Fibroblast of the conjunctiva (primary cell): Measurements from ENCODE around the gene SCAMP5.

ENCODE experiments used
- DNase-seq: peaks from one replicate; pipeline ENCODE4 v3.0.0-alpha.2; 2010; ENCODE audit warnings: low read depth

SCAMP5 gene

GRCh38 chr15:75048394-75048793, 53.0 kb downstream of the SCAMP5 start:
- DNase-seq: no peak

- no peak for DNase-seq
Observed at GRCh38 chr15:75049392-75049791, 54.0 kb downstream of the SCAMP5 start.

GRCh38 chr15:75050283-75050682, 54.9 kb downstream of the SCAMP5 start:
- no peak for DNase-seq

DNA sequence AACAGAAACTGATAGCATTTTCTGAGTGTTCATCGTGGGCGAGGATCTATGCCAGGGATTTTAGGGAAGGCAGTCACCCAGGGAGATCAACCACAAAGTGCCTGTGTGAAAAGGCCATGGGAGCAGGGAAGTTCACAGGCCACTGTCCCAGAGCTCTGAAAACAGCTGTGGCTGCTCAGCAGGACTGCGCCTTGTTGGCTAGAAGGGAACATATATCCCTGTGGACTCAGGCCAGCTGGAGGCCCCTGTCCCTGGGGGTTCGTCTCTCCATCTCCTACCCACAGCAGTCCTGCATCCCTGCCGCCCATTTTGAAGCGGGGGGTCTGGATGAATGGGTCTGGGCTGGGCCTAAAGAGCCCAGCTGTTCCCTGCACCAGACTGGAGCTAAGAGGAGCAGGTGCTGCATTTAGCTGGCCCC, 55.8 kb downstream of the SCAMP5 start:
- no peak for DNase-seq

GRCh38 chr15:75051711-75052110, 56.3 kb downstream of the SCAMP5 start:
- DNase-seq: no peak

DNA sequence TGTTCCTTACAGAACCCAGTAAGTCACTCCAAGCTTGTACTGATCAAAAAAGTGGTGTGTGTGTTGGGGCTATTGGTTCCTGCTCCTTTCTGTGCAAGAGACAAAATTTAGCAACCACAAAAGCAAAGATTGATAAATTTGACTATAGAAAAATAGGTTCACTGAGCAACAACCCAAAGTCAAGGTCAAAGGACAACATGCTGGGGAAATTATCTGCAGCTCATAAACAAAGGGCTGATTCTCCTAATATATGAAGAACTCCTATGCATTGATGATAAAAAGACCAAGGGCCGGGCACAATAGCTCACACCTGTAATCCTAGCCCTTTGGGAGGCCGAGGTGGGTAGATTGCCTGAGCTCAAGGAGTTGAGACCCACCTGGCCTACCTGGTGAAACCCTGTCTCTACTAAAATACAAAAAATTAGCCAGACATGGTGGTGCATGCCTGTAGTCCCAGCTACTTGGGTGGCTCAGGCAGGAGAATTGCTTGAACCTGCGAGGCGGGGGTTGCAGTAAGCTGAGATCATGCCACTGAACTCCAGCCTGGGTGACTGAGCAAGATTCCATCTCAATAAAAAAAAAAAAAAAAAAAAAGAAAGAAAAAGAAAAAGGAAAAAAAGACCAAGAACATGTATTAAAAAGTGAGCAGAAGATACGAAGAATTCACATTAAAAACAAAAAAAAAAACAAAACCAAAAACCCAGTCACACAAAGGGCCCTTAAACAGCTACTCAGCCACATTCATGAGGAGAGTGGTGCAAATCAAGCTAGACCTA, 57.8 kb downstream of the SCAMP5 start:
- DNase-seq: no peak

- DNase-seq: no peak
Observed at GRCh38 chr15:75053748-75054125, 58.4 kb downstream of the SCAMP5 start.

DNA sequence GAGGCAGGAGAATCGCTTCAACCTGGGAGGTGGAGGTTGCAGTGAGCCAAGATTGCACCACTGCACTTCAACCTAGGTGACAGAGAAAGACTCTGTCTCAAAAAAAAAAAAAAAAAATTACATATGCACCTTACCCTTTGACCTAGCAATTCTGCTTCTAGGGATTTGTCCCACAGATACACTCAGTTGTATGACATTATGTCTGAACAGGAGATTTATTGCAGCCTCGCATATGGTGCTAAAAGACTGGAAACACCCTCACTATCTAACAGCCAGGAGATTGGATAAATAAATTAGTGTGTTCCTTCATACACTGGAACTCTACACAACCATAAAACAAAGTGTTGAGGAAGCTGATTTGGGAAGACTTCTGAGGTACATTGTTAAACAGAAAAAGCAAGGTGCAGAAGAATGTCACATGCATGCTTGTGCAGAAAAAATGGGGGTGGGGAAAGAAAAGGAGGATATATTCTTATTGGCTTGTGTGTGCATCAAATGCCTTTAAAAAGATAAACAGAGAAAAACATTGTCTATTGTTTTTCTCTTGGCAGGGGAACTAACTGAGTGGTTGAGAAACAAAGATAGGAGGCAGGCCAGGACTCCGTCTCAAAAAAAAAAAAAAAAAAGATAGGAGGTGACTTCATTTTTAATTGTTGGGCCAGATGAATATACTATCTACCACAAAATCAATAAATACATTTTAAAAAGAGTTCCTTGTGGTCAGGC, 59.0 kb downstream of the SCAMP5 start:
- DNase-seq: no peak

DNA sequence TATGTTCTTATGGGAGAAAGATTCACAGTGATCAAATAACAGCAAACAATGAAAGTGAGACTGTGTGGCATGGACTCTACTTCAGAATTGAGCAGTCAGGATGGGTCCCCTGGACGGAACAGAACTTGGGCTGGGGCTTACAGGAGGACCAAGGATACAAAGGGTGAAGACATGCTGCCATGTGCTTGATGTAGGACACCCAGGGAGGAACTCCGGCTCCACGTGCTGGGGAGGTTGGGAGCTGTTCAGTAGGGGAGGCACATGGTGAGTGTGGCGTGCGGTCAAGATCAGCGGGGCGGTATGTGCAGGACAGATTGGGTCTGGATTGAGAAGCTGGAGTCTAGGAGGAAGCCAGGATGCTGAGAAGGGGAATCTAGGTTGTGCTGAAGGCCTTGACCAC, 60.7 kb downstream of the SCAMP5 start:
- DNase-seq: no peak

DNA sequence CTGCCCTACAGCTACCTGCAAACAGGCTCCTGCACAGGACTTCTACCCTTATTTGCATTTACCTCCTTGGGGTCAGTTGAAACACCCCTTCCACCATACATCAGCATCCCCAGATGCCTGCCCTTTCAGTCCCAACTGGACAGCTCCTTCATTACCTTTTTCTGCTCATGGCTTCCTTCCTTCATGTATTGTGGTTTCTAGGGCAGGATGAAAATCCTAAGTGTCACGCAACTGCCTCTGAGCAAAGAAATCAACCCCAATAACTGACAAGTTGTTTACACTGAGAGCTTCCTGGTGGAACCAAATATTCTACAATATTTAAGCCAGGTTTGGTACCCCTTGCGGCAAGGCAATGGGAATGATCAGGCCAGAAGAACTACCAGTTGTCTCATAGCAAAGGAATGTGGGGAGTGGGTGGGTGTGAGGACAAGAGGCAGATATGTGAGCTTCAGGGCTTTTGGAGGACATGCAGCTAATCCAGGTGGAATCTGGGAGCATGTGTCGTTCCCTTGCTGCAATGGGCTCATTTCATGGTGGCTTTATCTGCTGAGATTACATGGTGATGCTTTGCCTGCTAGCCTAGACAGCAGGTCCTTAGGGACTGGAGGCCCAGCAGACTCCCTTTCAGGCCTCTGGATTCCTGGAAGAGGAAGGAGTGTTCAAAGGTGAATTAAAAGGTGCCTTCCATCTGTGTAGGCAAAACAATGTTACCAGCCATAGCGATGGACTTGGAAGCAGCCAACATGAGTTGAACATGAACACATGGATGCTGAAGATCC, 63.0 kb downstream of the SCAMP5 start:
- DNase-seq: no peak

GRCh38 chr15:75059607-75060006, 64.2 kb downstream of the SCAMP5 start:
- no peak for DNase-seq

GRCh38 chr15:75061272-75061671, 65.9 kb downstream of the SCAMP5 start:
- DNase-seq: no peak

GRCh38 chr15:75062706-75063105, 67.3 kb downstream of the SCAMP5 start:
- no peak for DNase-seq

GRCh38 chr15:75063338-75063737, 68.0 kb downstream of the SCAMP5 start:
- DNase-seq: no peak

DNA sequence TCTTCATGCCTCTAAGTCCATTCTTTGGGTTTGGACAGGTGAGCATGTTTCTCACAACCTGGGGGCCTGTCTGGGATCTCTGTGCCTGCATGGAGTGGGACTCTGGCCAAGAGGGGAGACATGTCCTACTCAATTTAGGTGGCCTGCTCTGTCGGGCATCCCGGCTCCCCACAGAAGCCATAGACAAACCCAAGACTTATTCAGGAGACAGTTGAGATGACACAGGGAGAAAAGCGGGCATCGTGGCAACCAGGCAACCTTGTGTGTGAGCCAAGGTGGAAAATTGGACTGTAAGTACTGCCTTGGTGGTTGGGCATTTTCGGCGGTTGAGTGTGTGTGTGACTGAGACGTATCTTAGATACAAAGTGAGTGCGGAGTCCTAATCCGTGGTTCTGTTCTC, 68.5 kb downstream of the SCAMP5 start:
- DNase-seq: no peak

- no peak for DNase-seq
Observed at GRCh38 chr15:75064846-75065245, 69.5 kb downstream of the SCAMP5 start.

DNA sequence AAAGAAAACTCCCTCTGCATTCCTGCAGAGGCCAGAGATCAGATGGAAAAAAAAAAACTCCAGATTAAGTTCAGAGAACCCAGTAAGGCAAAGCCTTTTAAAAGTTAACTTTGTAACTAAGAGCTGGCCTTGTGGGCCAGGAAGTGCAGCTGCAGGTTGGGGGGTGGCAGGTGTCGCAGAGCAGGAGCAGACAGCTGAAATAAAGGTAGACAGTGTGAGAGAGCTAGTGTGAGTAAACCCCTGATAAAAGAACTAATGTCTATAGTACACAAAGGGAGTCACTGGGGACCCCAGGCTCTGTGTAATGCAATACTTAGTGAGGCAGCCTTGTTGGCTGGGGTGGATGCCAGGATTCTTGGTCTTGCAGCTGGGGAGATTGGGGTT, 70.1 kb downstream of the SCAMP5 start:
- no peak for DNase-seq

DNA sequence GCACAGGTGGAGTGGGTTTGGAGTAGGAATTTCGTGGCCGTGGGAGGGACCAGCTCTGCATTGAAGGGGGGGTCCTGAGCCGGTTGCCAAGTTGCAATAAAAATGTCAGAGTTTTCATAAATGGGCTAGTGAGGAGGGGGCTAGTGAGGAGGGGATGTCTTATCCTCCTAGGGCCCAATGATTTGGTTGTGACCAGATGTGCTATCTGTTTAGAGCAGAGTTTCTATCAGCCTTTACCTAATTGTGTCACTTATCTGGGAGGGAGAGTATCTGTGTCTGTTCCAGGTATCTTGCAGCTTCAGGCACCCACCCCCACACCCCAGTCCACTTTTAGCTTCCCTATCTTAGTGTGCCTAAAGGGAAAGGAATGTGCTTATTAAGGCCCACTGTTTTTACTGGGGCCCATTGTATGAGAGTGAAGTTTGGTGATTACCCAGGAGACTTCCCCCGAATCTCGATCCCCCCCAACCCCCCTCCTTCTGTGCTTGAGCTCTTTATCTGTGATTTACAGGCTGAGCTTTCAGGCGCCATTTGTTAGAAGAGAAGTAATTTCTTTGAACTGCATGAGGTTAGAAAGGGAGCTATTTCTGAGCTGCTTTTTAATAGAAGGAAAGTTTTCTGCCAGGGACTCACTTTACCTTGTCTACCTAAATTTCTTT, 70.6 kb downstream of the SCAMP5 start:
- no peak for DNase-seq

DNA sequence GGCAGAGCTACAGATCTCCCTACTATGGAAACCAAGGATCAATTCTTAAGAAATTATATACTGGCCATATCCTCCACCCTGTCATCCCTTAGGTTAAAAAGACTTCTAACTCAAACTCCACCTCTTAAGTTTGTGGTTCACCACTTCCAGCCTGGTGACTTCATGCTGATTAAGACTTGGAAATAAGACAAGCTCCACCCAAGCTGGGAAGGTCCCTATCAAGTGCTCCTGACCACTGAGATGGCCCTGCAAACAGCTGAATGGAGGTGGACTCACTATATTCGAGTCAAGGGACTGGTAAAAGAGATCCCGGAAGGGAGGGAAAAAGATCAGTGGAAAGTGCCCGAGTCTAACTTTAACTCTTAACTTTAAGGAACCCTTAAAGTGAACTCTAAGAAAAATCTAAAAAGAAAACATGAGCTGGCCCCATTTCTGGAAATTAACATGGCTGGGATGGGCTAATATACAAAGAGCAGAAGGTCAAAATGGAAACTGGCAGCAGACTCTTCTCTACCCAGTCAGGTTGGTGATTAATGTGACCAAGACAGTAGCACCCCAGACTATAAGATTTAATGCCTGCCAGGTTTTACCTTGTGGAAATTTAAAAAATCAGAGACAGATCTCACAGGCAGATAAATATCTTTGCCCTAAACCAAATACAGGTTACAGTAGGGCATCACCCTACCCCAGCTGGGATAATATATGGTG, 71.9 kb downstream of the SCAMP5 start:
- no peak for DNase-seq

- no peak for DNase-seq
Observed at GRCh38 chr15:75068748-75069147, 73.4 kb downstream of the SCAMP5 start.

GRCh38 chr15:75069301-75069925, 74.0 kb downstream of the SCAMP5 start:
- no peak for DNase-seq
